Fibroblast of the aortic adventitia (primary cell): ENCODE data around the gene RALA. TPM values are rescaled to one million over a fixed set of nuclear protein-coding genes. Genes with fewer than 3 reads are reported as not detected.
A peak's percentile ranks its signal among the peaks of the same experiment; 100 is the strongest.

Experiments
- DNase-seq: peaks from one replicate; pipeline ENCODE4 v3.0.0-alpha.2; 2010; ENCODE audit warnings: low read depth
- H3K4me3 ChIP-seq: 2 replicates; pipeline ENCODE4 v1.5.1; 2011; ENCODE audit warnings: low read depth, mild to moderate bottlenecking, control low read depth, low read length, moderate library complexity
- CTCF ChIP-seq: IDR thresholded peaks from 2 replicates; pipeline ENCODE4 v1.5.1; 2011; ENCODE audit warnings: mild to moderate bottlenecking, low read length, control low read depth, inconsistent platforms; ENCODE audit not compliant: insufficient read depth
- total RNA-seq: library from RNA; depleted of rRNA; stranded (reverse); fragments of >200 nt; gene quantifications from 2 replicates; pipeline ENCODE4 v1.2.3, GENCODE V29; 2012; ENCODE audit warnings: low replicate concordance

RALA gene
- total RNA-seq, 1 donor = 42.7 TPM

GRCh38 chr7:39644170-39644569 lies 20.8 kb downstream of the RALA start:
- TF ChIP-seq CTCF = no peak
- H3K4me3 ChIP-seq = no peak overlapping the region
- peak; percentile 82 for DNase-seq

- no peak for TF ChIP-seq CTCF
- H3K4me3 ChIP-seq = no peak overlapping the region
- DNase-seq = peak; percentile 64
Observed at GRCh38 chr7:39645482-39646407, 22.4 kb downstream of the RALA start.

GRCh38 chr7:39647816-39648215 lies 24.4 kb downstream of the RALA start:
- DNase-seq = no peak
- TF ChIP-seq CTCF = no peak
- no peak overlapping the region for H3K4me3 ChIP-seq

GRCh38 chr7:39650676-39651075 lies 27.3 kb downstream of the RALA start:
- no peak overlapping the region for H3K4me3 ChIP-seq
- TF ChIP-seq CTCF = no peak
- DNase-seq = peak; percentile 94

GRCh38 chr7:39651265-39651664 lies 27.9 kb downstream of the RALA start:
- no peak overlapping the region for H3K4me3 ChIP-seq
- DNase-seq = peak; percentile 81

GRCh38 chr7:39656415-39656814 lies 33.0 kb downstream of the RALA start:
- TF ChIP-seq CTCF = no peak
- no peak for DNase-seq
- no peak overlapping the region for H3K4me3 ChIP-seq

More at GRCh38 chr7:39651265-39651664, 27.9 kb downstream of the RALA start:
- no peak for TF ChIP-seq CTCF
